GM23248 (cell line): Measurements from ENCODE around the gene TWIST2.

Source experiments
- EZH2 ChIP-seq: fragments of 200-600 bp; sonication (generic); IDR thresholded peaks from 2 replicates; pipeline ENCODE4 v1.6.1; 2018; ENCODE audit warnings: antibody characterized with exemption, mild to moderate bottlenecking; ENCODE audit not compliant: insufficient read depth, poor library complexity, severe bottlenecking
- EZH2phosphoT487 ChIP-seq: fragments of 200-600 bp; sonication (generic); IDR thresholded peaks from 2 replicates; pipeline ENCODE4 v1.6.1; 2018; ENCODE audit warnings: antibody characterized with exemption, moderate library complexity, mild to moderate bottlenecking, low read depth; ENCODE audit not compliant: insufficient read depth

- TF ChIP-seq EZH2 (no peak), EZH2phosphoT487 (no peak)
Observed at GRCh38 chr2:238929242-238930081, 81.6 kb downstream of the TWIST2 start.
